MCF 10A (cell line): ENCODE data around the gene ANKDD1B. TPM values are rescaled to one million over a fixed set of nuclear protein-coding genes. Genes with fewer than 3 reads are reported as not detected.
"Not testable (repeated sequence)": the region's sequence is repeated elsewhere in the genome, so short reads cannot be mapped to it uniquely, and the experiment has no call there.

Experiments used
- Bru-seq: library from RNA; stranded (reverse); fragments of 400-500 nt; gene quantifications from one replicate; lab custom pipeline; 2021; lab: Mats Ljungman, UMichigan
- BruChase-seq, 2 experiments: library from RNA; stranded (reverse); fragments of 400-500 nt; gene quantifications; one replicate each; lab custom pipeline; 2021; lab: Mats Ljungman, UMichigan
- BruUV-seq: library from RNA; stranded (reverse); fragments of 400-500 nt; replicated peaks from 2 replicates; lab custom pipeline; 2021; lab: Mats Ljungman, UMichigan
- CTCF ChIA-PET: fragments of 300-600 bp; sonication (Branson Sonifier 250); formaldehyde crosslinking; extraction: SDS; loops from one replicate; lab custom pipeline; 2021; ENCODE audit warnings: antibody characterized with exemption, inconsistent platforms; lab: Yijun Ruan, JAX
- POLR2A ChIA-PET: fragments of 300-600, 350-650 bp; sonication (Branson Sonifier 250); formaldehyde crosslinking; extraction: SDS; loops from one replicate; lab custom pipeline; 2020; ENCODE audit warnings: antibody characterized with exemption, inconsistent platforms; lab: Yijun Ruan, JAX
- DNase-seq: peaks from one replicate; pipeline ENCODE4 v3.0.0-alpha.2; 2018; ENCODE audit not compliant: unreplicated experiment
- H3K27ac Mint-ChIP-seq: one replicate; pipeline ENCODE4 v1.8.0; 2022; ENCODE audit warnings: mild to moderate bottlenecking, low read depth, mixed read lengths; ENCODE audit not compliant: unreplicated experiment
- H3K27me3 Mint-ChIP-seq: one replicate; pipeline ENCODE4 v1.8.0; 2022; ENCODE audit warnings: mixed read lengths; ENCODE audit not compliant: insufficient read depth, unreplicated experiment
- H3K36me3 Mint-ChIP-seq: one replicate; pipeline ENCODE4 v1.8.0; 2022; ENCODE audit warnings: mild to moderate bottlenecking, moderate library complexity, mixed read lengths; ENCODE audit not compliant: insufficient read depth, unreplicated experiment
- H3K4me1 Mint-ChIP-seq: one replicate; pipeline ENCODE4 v1.8.0; 2022; ENCODE audit warnings: mixed read lengths; ENCODE audit not compliant: insufficient read depth, unreplicated experiment
- H3K4me3 Mint-ChIP-seq: one replicate; pipeline ENCODE4 v1.8.0; 2022; ENCODE audit warnings: mild to moderate bottlenecking, moderate library complexity, mixed read lengths; ENCODE audit not compliant: unreplicated experiment
- H3K9me3 Mint-ChIP-seq: one replicate; pipeline ENCODE4 v1.8.0; 2022; ENCODE audit warnings: mixed read lengths; ENCODE audit not compliant: unreplicated experiment
- intact Hi-C: fragments of 100-400 bp; cut with micrococcal nuclease; formaldehyde crosslinking; loops from 2 replicates; pipeline ENCODE4 v1.14.1; 2022
- long read RNA-seq: library from polyadenylated mRNA; stranded (forward); transcript quantifications from one replicate; pipeline ENCODE4 v2.0.0, GENCODE V29; 2022
- total RNA-seq: library from RNA; stranded (reverse); gene quantifications from 2 replicates; pipeline ENCODE4 v1.2.3, GENCODE V29; 2022
- TF ChIP-seq, protein P1 (sequence below): fragments of 200-600 bp; IDR thresholded peaks from one replicate; pipeline ENCODE4 v1.8.0; 2022; ENCODE audit warnings: antibody characterized with exemption, mild to moderate bottlenecking; ENCODE audit not compliant: unreplicated experiment

ANKDD1B gene
- total RNA-seq (0.68 and 1.2 TPM in 2 replicates), Bru-seq, nascent RNA (percentile 63 among the genes with signal in this experiment), BruChase-seq, experiment 1, labeled RNA remaining after a 6-hour chase (percentile 88 among the genes with signal in this experiment), BruChase-seq, experiment 2, labeled RNA remaining after a 2-hour chase (percentile 84 among the genes with signal in this experiment)
- long read RNA-seq, partial matches to known transcripts = 0 of 1 reads
- long read RNA-seq, other reads (novel, unspliced or antisense) = 1 of 1 reads

DNA sequence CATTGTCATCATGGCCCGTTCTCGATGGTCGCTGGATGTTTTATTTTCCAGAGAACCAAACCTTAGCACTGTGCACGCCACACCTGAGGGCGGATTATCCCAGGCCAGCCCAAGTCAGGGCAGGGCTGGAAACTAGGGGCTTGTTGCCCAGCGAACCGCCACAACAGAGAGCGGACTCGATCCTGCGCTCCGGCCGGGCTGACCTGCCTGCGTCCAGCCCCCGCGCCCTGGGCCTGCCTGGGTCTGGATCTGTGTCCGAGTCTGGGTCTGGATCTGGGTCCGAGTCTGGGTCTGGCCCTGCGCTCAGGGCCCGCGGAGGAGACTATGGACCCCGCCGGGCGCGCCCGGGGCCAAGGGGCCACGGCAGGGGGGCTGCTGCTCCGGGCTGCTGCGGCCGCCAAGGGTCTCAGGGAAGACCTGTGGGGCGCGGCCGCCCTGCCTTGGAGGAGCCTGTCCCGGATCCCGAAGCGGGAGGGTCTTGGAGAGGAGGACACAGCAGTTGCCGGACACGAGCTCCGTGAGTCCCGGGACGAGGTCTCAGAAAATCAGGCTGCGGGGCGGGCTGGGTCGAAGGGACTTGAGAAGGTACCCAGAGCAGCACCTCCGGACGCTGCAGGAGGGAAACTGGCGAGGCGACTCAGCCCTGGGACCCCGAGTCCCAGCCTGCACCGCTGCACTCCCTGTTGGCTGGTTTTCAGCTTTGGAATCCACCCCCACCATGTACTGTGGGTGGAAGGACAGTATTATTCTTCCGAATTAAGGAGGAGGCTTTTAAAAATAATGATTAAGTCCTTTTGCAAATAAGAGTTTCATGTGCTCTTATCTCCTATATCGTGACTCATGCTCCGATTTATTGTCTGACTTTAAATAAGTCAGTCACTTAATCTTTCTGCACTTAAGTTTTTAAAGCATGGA lies at the start of gene ANKDD1B:
Gene ANKDD1B, plus strand, starts transcription at position 143 of the 915 bp plus-strand sequence. Its CDS starts 182 bp downstream, at position 325.
- ChIA-PET CTCF (no interaction called here), POLR2A (no interaction called here)
- Mint-ChIP-seq H3K36me3 (peaks cover 7% of the 10 kb centered on the region), H3K4me3 (no peak within 1 kb of the TSS), H3K9me3 (no peaks in the 10 kb centered on the region), H3K27ac (no peak within 1 kb of the TSS), H3K4me1 (no peaks in the 10 kb centered on the region), H3K27me3 (no peaks in the 10 kb centered on the region)
- intact Hi-C loops = no loop called here
- BruUV-seq = no TSS peak
- TF ChIP-seq, protein P1, sequence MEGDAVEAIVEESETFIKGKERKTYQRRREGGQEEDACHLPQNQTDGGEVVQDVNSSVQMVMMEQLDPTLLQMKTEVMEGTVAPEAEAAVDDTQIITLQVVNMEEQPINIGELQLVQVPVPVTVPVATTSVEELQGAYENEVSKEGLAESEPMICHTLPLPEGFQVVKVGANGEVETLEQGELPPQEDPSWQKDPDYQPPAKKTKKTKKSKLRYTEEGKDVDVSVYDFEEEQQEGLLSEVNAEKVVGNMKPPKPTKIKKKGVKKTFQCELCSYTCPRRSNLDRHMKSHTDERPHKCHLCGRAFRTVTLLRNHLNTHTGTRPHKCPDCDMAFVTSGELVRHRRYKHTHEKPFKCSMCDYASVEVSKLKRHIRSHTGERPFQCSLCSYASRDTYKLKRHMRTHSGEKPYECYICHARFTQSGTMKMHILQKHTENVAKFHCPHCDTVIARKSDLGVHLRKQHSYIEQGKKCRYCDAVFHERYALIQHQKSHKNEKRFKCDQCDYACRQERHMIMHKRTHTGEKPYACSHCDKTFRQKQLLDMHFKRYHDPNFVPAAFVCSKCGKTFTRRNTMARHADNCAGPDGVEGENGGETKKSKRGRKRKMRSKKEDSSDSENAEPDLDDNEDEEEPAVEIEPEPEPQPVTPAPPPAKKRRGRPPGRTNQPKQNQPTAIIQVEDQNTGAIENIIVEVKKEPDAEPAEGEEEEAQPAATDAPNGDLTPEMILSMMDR = no peak
- no peak for DNase-seq

GRCh38 chr5:75565991-75566709 lies 45.1 kb upstream of the ANKDD1B start:
- POLR2A ChIA-PET = interaction anchor here (0.6 to 3.0 kb wide), 7 partner anchors 13 to 1062 kb away, joined by 4 to 20 read pairs (median 4); partner anchors contain the start of genes CERT1, HMGCR and POLK
- peak overlapping the region; percentile 71 for H3K4me3 Mint-ChIP-seq
- peak overlapping the region; percentile 85 for H3K27ac Mint-ChIP-seq
- intact Hi-C loops = loop anchor here (2.0 to 5.0 kb wide), 3 partner anchors 54 to 289 kb away; partner anchors contain the start of genes CERT1, HMGCR and POLK
- CTCF ChIA-PET, BruUV-seq, H3K36me3 Mint-ChIP-seq, H3K27me3 Mint-ChIP-seq: not testable (repeated sequence)
- peak; percentile 84 for DNase-seq
- peaks cover 21% of the 10 kb centered on the region for H3K9me3 Mint-ChIP-seq
- peaks cover 33% of the 10 kb centered on the region for H3K4me1 Mint-ChIP-seq

DNA sequence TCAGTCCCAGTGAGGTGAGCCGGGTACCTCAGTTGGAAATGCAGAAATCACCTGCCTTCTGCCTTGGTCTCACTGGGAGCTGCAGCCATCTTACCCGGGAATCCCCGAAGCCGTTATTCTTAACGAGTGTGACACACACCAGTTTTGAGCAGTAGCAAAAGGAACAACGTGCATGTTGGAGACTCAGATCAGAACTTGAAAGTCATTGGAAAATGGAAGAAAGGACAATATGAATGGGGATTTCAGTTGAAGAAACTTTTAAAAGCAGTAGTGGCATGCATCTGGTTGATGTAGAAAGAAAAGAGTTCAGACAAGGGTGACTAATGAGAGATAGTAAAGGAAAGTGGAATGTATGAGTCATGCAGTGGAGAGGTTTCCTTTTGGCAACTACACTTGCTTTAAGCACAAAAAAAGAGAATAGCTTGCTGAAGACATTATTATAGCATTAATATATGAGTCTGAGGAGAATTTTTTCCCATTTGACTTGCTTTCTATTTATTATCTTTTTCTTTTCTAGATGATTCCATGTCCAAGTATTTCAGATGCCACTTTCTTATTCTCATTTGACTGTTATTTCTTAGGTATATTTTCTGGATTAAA lies 44.4 kb upstream of the ANKDD1B start:
- no TSS peak for BruUV-seq
- intact Hi-C loops = loop anchor here (2.0 to 5.0 kb wide), 3 partner anchors 55 to 290 kb away; partner anchors contain the start of genes CERT1, HMGCR and POLK
- Mint-ChIP-seq H3K27ac (peak overlapping the region; percentile 85), H3K36me3 (peaks cover 8% of the 10 kb centered on the region), H3K4me1 (peaks cover 33% of the 10 kb centered on the region), H3K4me3 (peak overlapping the region; percentile 71), H3K27me3 (no peaks in the 10 kb centered on the region), H3K9me3 (peaks cover 21% of the 10 kb centered on the region)
- ChIA-PET CTCF (interaction anchor here (0.6 to 0.9 kb wide), 2 partner anchors 114 to 1577 kb away, joined by 3 to 4 read pairs; no protein-coding TSS in a partner anchor), POLR2A (interaction anchor here (0.5 to 3.0 kb wide), 10 partner anchors 13 to 1257 kb away, joined by 3 to 20 read pairs (median 4); partner anchors contain the start of genes CERT1, HMGCR and POLK)
- DNase-seq = peak; percentile 87
- TF ChIP-seq, protein P1 = no peak
